Non-pigmented ciliary epithelial cell (primary cell): ENCODE results near the gene CKAP2L.
A peak's percentile ranks its signal among the peaks of the same experiment; 100 is the strongest.
"Not testable (repeated sequence)": the region's sequence is repeated elsewhere in the genome, so short reads cannot be mapped to it uniquely, and the experiment has no call there.

Source experiments
- DNase-seq: peaks from one replicate; pipeline ENCODE4 v3.0.0-alpha.2; 2010; ENCODE audit warnings: low read depth

CKAP2L gene

DNA sequence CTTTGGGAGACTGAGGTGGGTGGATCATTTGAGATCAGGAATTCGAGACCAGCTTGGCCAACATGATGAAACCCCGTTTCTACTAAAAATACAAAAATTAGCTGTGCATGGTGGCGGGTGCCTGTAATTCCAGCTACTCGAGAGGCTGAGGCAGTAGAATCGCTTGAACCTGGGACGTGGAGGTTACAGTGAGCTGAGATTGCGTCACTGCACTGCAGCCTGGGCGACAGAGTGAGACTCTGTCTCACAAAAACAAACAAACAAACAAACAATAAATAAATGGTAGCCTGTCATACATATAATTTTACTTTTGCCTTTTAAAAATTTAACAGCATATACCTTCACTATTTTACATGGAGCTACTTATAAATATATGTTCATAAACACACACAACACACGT, 57.5 kb downstream of the CKAP2L start:
- not testable (repeated sequence) for DNase-seq

DNA sequence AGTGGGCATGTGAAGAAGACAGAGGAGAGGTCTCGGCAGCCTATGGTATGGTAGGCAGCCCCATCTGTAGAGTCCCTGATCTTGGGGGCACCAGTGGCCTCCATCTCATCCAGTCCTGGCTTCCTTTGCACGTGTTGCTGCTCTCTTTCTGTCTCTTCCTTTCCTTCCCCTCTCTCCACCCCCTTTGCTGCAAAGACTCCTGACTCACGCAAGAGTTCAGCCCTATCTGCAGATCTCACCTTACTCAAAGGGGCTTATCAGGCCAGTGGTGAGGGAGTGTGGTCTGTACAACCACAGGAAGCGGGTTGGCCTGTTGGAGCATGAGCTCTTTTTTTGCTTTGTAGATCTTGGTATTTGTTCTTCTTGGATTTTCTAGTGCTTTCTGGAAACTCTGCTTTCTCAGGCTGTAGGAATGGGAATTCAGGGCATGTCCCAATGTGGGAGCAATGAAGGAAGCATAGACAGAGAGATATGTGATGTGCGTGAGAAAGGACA, 58.2 kb downstream of the CKAP2L start:
- DNase-seq, result peak; percentile 67

DNA sequence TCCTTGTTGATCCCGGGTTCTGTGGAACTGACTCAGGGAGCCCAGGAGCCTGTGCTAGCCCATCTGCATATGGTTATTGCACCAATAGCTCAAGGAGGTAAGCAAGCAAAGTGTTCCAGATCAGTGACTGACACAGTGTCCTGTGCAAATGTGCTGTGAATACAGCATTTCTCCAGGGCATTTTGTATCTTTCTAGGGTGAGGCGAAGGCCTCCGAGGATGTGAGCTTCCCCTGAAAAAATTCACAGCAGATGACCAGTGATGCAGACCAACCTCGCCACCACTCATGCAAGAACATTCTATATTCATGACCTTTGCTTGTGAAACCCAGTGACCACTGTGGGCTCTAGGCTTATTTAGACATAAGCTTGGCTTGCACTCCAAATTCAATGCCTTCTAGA, 58.8 kb downstream of the CKAP2L start:
- DNase-seq, result no peak

DNA sequence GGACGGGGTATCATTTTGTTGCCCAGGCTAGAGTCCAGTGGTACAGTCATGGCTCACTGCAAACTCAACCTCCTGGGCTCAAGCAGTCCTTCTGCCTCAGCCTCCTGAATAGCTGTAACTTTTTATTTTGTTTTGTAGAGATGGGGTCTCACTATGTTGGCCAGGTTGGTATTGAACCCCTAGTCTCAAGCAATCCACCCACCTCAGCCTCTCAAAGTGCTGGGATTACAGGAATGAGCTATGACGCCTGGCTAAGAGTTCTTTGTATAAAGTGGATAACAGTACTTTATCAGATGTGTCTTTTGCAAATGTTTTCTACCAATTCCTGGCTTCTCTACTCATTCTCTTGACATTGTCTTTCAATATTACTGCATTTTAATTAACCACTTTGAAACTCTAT, 60.7 kb downstream of the CKAP2L start:
- no peak for DNase-seq

DNA sequence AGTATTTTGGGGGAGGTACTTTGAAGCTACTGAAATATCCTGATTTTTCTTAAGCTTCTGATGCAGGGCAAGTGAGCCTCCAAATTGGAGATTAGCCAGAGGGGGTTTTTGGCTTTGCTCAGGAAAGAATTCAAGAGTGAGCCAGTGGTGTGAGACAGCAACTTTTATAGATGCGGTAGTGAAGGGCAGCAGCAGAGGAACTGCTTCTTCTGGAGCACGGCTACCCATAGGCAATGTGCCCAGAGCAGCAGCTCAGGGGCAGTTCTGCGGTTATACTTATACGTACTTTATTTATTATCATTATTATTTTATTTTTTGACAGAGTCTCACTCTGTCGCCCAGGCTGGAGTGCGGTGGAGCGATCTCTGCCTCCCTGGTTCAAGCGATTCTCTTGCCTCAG, 63.4 kb downstream of the CKAP2L start:
- DNase-seq, result no peak

DNA sequence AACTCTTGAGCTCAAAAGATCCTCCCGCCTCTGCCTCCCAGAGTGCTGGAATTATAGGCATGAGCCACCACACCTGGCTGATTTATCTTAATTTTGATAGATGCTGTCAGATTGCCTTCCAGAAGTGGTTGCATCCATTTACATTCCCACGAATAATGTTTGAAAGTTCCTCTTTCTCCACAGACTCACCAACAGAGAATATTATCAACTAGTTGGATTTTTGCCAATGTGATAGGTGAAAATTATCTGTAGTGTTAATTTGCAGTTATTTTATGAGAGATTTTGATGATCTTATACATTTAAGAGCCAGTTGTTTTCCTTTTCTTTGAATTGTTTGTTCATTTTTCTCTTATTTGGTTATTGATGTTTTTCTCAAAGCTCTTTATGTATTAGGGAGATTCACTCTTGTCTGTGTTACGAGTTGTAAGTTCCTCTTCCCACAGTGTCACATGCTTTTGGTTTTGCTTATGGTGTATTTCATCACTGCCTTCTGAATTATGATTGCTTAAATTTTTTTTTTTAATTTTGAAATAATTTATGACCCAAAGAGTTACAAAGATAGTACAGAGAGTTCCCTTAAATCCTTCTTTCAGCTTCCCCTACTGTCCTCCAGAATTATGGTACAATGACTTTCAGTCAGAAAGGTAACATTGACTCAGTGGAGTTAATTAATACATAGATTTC, 64.3 kb downstream of the CKAP2L start:
- no peak for DNase-seq

DNA sequence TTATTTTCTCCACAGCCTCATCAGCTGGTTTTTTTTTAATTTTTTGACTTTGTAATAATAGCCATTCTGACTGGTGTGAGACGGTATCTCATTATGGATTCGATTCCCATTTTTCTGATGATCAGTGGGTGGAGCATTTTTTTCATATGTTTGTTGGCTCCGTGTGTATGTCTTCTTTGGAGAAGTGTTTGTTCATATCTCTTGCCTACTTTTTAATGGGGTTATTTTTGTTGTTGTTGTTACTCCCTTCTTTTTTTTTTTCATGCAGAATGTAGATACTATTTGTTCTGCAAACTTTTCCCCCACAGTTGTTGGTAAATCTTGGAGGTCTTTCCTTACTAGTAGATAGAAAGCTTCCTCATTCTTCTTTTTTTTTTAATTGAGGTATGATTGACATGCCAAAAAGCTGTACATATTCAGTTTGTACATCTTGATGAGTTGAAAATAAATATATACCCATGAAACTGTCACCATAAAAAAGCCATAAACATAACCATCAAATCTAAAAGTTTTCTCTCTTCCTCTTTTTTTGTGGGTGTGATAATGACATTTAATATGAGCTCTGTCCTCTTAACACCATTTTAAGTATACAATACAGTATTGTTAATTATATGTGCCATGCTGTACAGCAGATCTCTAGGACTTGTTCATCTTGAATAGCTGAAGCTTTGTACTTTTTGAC, 65.4 kb downstream of the CKAP2L start:
- no peak for DNase-seq

GRCh38 chr2:112694182-112694581, 70.2 kb downstream of the CKAP2L start:
- DNase-seq, result no peak

DNA sequence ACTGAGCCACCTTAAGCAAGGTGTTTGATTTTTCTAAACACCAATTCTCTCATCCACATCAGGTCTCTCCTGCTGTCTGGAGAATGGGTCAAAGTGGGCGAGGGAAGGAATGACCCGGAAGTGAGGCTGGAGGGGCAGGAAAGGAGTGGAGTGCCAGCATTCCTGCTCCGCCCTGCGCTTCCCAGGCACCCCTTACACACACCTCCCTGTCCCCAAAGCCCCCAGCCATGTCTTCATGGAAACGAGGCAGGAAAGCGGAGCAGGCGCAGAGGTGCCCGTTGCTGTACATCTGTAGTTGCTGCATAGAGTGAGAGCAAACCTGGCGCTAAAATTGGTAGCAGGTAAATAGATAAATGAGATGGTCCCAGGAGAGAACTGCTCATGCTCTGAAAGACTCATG, 70.8 kb downstream of the CKAP2L start:
- DNase-seq, result no peak

GRCh38 chr2:112692918-112693317, 71.5 kb downstream of the CKAP2L start:
- DNase-seq, result no peak

DNA sequence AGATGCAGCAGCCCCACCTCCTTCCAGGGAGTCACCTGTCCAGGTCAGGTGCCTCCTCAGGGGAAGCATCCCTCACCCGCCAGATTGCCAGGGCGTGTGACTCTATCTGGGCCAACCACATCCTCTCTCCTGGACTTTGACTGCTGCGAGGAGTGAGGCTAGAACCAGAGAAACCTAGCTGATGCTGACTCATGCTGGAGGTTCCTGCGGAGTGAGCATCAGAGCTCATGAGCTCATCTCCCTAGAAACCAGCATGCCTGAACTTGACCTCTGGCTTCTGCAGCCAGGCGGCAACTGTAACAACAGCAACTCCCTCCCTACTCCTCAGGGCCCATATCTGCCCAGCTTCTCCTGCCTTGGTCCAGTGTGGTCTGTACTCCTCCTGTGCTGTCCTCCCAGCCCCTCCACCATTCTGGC, 71.9 kb downstream of the CKAP2L start:
- peak; percentile 90 for DNase-seq

- no peak for DNase-seq
These were observed 72.5 kb downstream of the CKAP2L start for GRCh38 chr2:112691881-112692281.

DNA sequence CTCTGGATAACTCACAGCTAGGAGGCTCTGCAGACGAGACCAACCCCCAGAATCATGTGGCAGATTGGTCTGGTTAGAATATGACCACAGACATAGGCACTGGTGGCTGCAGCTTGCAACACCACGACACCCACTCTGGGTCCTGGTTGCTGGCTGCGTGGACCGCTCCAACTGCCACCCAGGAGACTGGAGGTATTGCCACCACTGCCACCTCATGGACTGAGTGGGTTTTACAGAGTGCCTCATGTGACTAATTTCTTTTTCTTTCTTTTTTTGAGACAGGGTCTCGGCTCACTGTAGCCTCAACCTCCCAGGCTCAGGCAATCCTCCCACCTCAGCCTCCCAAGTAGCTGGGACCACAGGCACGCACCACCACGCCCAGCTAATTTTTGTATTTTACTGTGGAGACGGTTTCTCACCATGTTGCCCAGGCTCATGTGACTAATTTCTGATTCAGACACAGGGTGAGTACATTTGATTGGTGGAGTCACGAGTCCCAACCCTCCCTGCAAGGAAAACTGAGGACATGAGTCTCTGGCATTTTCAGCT, 73.5 kb downstream of the CKAP2L start:
- no peak for DNase-seq

- no peak for DNase-seq
These were observed 76.1 kb downstream of the CKAP2L start for GRCh38 chr2:112688086-112688880.

DNA sequence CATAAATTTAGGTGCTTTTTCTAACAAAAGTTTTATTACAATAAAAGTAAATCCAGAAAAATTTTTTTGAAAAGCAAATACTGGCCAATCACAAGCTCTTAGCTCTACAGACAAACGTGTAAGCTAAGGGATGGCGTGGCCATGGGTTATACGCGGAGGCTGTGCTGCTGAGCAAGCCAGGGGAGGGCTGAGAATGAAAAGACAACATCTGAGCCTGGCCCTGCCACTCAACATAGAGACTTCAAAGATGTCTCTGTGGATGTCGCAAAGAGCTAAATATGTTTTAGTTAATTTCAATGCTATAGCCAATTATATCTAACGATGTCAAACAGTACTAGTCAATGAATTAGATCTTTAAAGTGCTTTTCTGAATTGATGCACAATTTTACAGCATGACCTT, 76.9 kb downstream of the CKAP2L start:
- DNase-seq, result no peak
